Endothelial cell of umbilical vein (primary cell): ENCODE data around the gene HELQ. TPM values are rescaled to one million over a fixed set of nuclear protein-coding genes. Genes with fewer than 3 reads are reported as not detected.

ENCODE experiments used
- BruUV-seq: library from RNA; stranded (reverse); fragments of 400-500 nt; replicated peaks from 2 replicates; lab custom pipeline; 2021; lab: Mats Ljungman, UMichigan
- CTCF ChIA-PET: fragments of 300-600, 350-600 bp; sonication (Branson Sonifier 250); formaldehyde crosslinking; loops from one replicate; lab custom pipeline; 2021; ENCODE audit warnings: antibody characterized with exemption, inconsistent platforms; lab: Charles Lee
- POLR2A ChIA-PET: fragments of 300-600, 350-600 bp; sonication (Branson Sonifier 250); formaldehyde crosslinking; loops from one replicate; lab custom pipeline; 2021; ENCODE audit warnings: antibody characterized with exemption, inconsistent platforms; lab: Charles Lee
- DNase-seq: peaks from one replicate; pipeline ENCODE4 v3.0.0-alpha.2; 2011; ENCODE audit warnings: low read depth, low spot score
- FAIRE-seq: peaks from 2 replicates; lab custom pipeline; 2011; peaks lifted over from hg19 to GRCh38; lab: Jason Lieb, UNC
- H2AFZ ChIP-seq: 2 replicates; pipeline ENCODE4 v1.6.0; 2012; ENCODE audit warnings: low read depth, low read length, control low read depth, inconsistent platforms
- H3K27ac ChIP-seq: 2 replicates; pipeline ENCODE4 v1.5.1; 2011; ENCODE audit warnings: low read depth, mild to moderate bottlenecking, control low read depth, low read length, moderate library complexity; ENCODE audit not compliant: insufficient read depth
- H3K27me3 ChIP-seq, 2 experiments: 2 replicates each; pipeline versions ENCODE4 v1.6.0 to v1.6.1; 2011; ENCODE audit warnings: low read length in 2 of 2, mixed read lengths in 1 of 2; ENCODE audit not compliant: control insufficient read depth in 2 of 2, insufficient read depth in 2 of 2
- H3K36me3 ChIP-seq, 2 experiments: 2 replicates in 1 of 2; 3 replicates in 1 of 2; pipeline ENCODE4 v1.5.1; 2011; ENCODE audit warnings: low read length in 2 of 2, mild to moderate bottlenecking in 1 of 2, moderate library complexity in 1 of 2; ENCODE audit not compliant: control insufficient read depth in 2 of 2, insufficient read depth in 2 of 2; ENCODE audit errors: extremely low read depth in 1 of 2
- H3K4me1 ChIP-seq: 3 replicates; pipeline ENCODE4 v1.5.1; 2011; ENCODE audit warnings: mild to moderate bottlenecking, low read length; ENCODE audit not compliant: control insufficient read depth, insufficient read depth; ENCODE audit errors: extremely low read depth
- H3K4me2 ChIP-seq: 2 replicates; pipeline ENCODE4 v1.6.1; 2011; ENCODE audit warnings: low read length, control low read depth, mixed read lengths; ENCODE audit not compliant: insufficient read depth
- H3K4me3 ChIP-seq, 3 experiments: fragments of 200-600 bp in 1 of 3; sonication (generic), shearing (Covaris generic) in 1 of 3; replicated peaks in 1 of 3; 2 replicates each; pipeline ENCODE4 v1.5.1; 2011 to 2016; ENCODE audit warnings: control low read depth in 3 of 3, low read length in 3 of 3, mild to moderate bottlenecking in 2 of 3, inconsistent platforms in 1 of 3, low read depth in 1 of 3, moderate library complexity in 1 of 3; ENCODE audit not compliant: insufficient read depth in 1 of 3
- H3K79me2 ChIP-seq: 2 replicates; pipeline ENCODE4 v1.6.0; 2012; ENCODE audit warnings: low read length, inconsistent platforms; ENCODE audit not compliant: control insufficient read depth, insufficient read depth
- H3K9ac ChIP-seq: replicated peaks from 2 replicates; pipeline ENCODE3; 2011; ENCODE audit warnings: low read length, control low read depth; ENCODE audit not compliant: insufficient read depth; ENCODE audit errors: extremely low read depth
- H3K9me1 ChIP-seq: replicated peaks from 3 replicates; pipeline ENCODE4 v1.6.0; 2011; ENCODE audit warnings: mild to moderate bottlenecking, low read length; ENCODE audit not compliant: control insufficient read depth, insufficient read depth; ENCODE audit errors: extremely low read depth
- H3K9me3 ChIP-seq: replicated peaks from 2 replicates; pipeline ENCODE4 v1.5.1; 2012; ENCODE audit warnings: low read length, inconsistent platforms; ENCODE audit not compliant: control insufficient read depth, insufficient read depth
- H4K20me1 ChIP-seq: replicated peaks from 2 replicates; pipeline ENCODE3; 2011; ENCODE audit warnings: mild to moderate bottlenecking, low read length; ENCODE audit not compliant: control insufficient read depth, insufficient read depth; ENCODE audit errors: extremely low read depth
- EZH2 ChIP-seq: IDR thresholded peaks from 2 replicates; pipeline ENCODE4 v1.6.1; 2012; ENCODE audit warnings: borderline replicate concordance, low read depth, mild to moderate bottlenecking, moderate library complexity, low read length, inconsistent platforms; ENCODE audit not compliant: severe bottlenecking
- FOS ChIP-seq: IDR thresholded peaks from 2 replicates; pipeline ENCODE4 v1.6.1; 2011; ENCODE audit warnings: mild to moderate bottlenecking, low read length, moderate library complexity, borderline replicate concordance; ENCODE audit not compliant: insufficient read depth
- GATA2 ChIP-seq: IDR thresholded peaks from 2 replicates; pipeline ENCODE4 v1.7.0; 2011; ENCODE audit warnings: low read depth, mild to moderate bottlenecking, moderate library complexity, mixed read lengths, low read length; ENCODE audit not compliant: insufficient read length, insufficient read depth
- JUN ChIP-seq: IDR thresholded peaks from 2 replicates; pipeline ENCODE4 v1.6.1; 2011; ENCODE audit warnings: borderline replicate concordance, low read depth; ENCODE audit not compliant: insufficient read length, insufficient read depth
- MYC ChIP-seq: IDR thresholded peaks from one replicate; pipeline ENCODE4 v1.6.1; 2011; ENCODE audit warnings: mild to moderate bottlenecking, low read depth, low read length
- POLR2A ChIP-seq: IDR thresholded peaks from 2 replicates; pipeline ENCODE4 v1.6.1; 2012; ENCODE audit warnings: low read depth, mild to moderate bottlenecking, control low read depth, low read length
- POLR2AphosphoS5 ChIP-seq: IDR thresholded peaks from 2 replicates; pipeline ENCODE4 v1.6.1; 2012; ENCODE audit warnings: low read depth, mild to moderate bottlenecking, control low read depth, low read length, moderate library complexity; ENCODE audit not compliant: insufficient read depth
- dilution Hi-C: fragments of 300-500 bp; cut with MboI; formaldehyde crosslinking; loops from one replicate; pipeline ENCODE4 v1.15.0; 2019; ENCODE audit warnings: low sequenced_read_pairs; ENCODE audit not compliant: extremely low pct_ligation_motif_present
- intact Hi-C: fragments of 100-400 bp; cut with micrococcal nuclease; formaldehyde crosslinking; loops from one replicate; pipeline ENCODE4 v1.10.0; 2022
- polyA plus RNA-seq, 4 experiments: library from polyadenylated mRNA; depleted of rRNA in 3 of 4; stranded (reverse) in 3 of 4; unstranded in 1 of 4; fragments of >200 nt; gene quantifications; 2 replicates each; pipeline versions ENCODE4 v1.2.1 to v1.2.3, GENCODE V29; 2011 to 2012; ENCODE audit warnings: missing spikeins in 1 of 4
- total RNA-seq: library from RNA; stranded (reverse); gene quantifications from 2 replicates; pipeline ENCODE4 v1.2.3, GENCODE V29; 2021
- TF ChIP-seq, protein P1 (sequence below), 2 donors: IDR thresholded peaks; 1 replicate in 1 of 2; 2 replicates in 1 of 2; pipeline ENCODE4 v1.5.1; 2011; ENCODE audit warnings: low read length in 2 of 2, mild to moderate bottlenecking in 2 of 2, moderate library complexity in 2 of 2, control low read depth in 1 of 2, inconsistent platforms in 1 of 2, low read depth in 1 of 2; ENCODE audit not compliant: insufficient read depth in 1 of 2; ENCODE audit errors: extremely low read depth in 1 of 2
- TF ChIP-seq, protein P2 (sequence below): IDR thresholded peaks from 2 replicates; pipeline ENCODE4 v1.6.1; 2011; ENCODE audit not compliant: insufficient read depth, insufficient read length

Gene HELQ
- total and polyA plus RNA-seq, 2 donors (not counting 3 experiments of a cell fraction or from before 2014, with no cell fraction given) = 8.7 to 11.1 TPM

DNA sequence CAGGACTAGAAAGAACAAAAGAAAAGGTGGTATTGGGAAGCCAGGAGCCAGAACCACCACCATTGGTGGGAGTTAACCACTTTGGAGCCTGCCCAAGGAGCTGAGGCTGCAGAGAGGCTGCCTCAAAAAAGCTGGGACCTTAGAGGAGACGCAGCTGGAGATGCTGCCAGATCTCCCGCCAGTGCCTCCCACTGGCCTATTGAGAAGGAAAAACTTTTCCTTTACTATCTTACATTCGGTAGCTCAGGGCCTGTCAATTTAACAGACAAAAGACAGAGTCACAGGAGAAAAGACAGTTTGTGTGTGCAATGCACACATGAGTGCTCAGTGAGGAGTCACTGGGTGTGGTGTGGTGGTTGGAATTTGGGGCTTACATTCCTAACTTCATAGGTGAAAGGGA lies 68.6 kb downstream of the HELQ start:
- ChIA-PET POLR2A (no interaction called here), CTCF (interaction anchor here (1.4 kb wide), 1 partner anchor 25 kb away, joined by 5 read pairs; no protein-coding TSS in a partner anchor)
- intact Hi-C loops = no loop called here
- FAIRE-seq = no peak
- Histone ChIP-seq H4K20me1 (no peaks in the 10 kb centered on the region), H3K4me3 (no peak overlapping the region), H3K9ac (no peak overlapping the region), H3K27me3 (no peaks in the 10 kb centered on the region), H3K9me1 (no peaks in the 10 kb centered on the region), H3K36me3 (no peaks in the 10 kb centered on the region), H2AFZ (no peak overlapping the region), H3K4me2 (no peak overlapping the region), H3K79me2 (no peaks in the 10 kb centered on the region), H3K27ac (no peak overlapping the region), H3K9me3 (no peaks in the 10 kb centered on the region), H3K4me1 (no peaks in the 10 kb centered on the region)
- TF ChIP-seq EZH2 (no peak), FOS (no peak), JUN (no peak), POLR2A (no peak), GATA2 (no peak), MYC (no peak), POLR2AphosphoS5 (no peak)
- TF ChIP-seq, protein P1, sequence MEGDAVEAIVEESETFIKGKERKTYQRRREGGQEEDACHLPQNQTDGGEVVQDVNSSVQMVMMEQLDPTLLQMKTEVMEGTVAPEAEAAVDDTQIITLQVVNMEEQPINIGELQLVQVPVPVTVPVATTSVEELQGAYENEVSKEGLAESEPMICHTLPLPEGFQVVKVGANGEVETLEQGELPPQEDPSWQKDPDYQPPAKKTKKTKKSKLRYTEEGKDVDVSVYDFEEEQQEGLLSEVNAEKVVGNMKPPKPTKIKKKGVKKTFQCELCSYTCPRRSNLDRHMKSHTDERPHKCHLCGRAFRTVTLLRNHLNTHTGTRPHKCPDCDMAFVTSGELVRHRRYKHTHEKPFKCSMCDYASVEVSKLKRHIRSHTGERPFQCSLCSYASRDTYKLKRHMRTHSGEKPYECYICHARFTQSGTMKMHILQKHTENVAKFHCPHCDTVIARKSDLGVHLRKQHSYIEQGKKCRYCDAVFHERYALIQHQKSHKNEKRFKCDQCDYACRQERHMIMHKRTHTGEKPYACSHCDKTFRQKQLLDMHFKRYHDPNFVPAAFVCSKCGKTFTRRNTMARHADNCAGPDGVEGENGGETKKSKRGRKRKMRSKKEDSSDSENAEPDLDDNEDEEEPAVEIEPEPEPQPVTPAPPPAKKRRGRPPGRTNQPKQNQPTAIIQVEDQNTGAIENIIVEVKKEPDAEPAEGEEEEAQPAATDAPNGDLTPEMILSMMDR (IDR thresholded peaks at IDR 0.05; ENCODE audit: extremely low read depth in 1 of 2, insufficient read depth in 1 of 2, low read depth in 1 of 2, low read length in 2 of 2) = no peak
- TF ChIP-seq, protein P2, sequence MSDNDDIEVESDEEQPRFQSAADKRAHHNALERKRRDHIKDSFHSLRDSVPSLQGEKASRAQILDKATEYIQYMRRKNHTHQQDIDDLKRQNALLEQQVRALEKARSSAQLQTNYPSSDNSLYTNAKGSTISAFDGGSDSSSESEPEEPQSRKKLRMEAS = no peak
- dilution Hi-C loops = no loop called here
- no peak for DNase-seq
- BruUV-seq = no TSS peak
